Activated CD4-positive, alpha-beta T cell treated with anti-CD3 and anti-CD28 coated beads, Interleukin-2, amount 50 U/mL, for 16 hours (primary cell): Measurements from ENCODE around the gene ZBED1.
"Not testable (repeated sequence)": the region's sequence is repeated elsewhere in the genome, so short reads cannot be mapped to it uniquely, and the experiment has no call there.

ENCODE experiments used
- DNase-seq: peaks from one replicate; pipeline ENCODE4 v3.0.0-alpha.2; 2020

ZBED1 gene

DNA sequence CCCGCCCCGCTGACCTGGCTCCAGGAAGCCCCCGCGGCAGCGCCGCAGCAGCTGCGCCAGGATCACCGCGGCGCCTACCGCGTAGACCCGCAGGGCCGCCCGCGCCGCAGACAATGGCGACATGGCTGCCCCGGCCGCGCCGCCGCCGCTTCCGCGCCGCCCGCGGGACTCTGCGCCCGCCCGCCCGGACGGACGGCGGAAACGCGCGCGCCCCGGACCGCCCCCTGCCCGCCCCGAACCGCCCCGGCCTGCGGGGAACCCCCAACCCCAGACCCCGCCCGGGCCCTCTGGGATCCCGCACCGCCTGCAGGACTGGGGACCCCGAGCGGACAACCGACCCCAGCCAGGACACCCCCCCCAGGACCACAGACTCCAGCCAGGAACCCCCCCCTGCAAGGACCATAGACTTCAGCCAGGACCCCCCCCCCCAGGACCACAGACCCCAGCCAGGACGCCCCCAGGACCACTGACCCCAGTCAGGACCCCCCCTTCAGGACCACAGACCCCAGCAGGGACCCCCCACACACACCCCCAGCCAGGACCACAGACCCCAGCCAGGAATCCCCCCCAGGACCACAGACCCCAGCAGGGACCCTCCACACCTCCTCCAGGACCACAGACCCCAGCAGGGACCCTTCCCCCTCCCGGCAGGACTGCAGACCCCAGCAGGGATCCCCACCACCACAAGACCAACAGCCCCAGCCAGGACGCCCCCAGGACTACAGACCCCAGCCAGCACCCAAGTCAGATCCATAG lies at the start of gene ZBED1, which contains the start of gene DHRSX:
ZBED1 (minus strand) TSS at position 174 of the 756 bp plus-strand sequence. CDS start 10,257 bp downstream, outside the sequence.
DHRSX (minus strand) TSS at position 174 of the 756 bp plus-strand sequence; CDS start at position 123, 51 bp downstream.
- peak; percentile 51 for DNase-seq

DNA sequence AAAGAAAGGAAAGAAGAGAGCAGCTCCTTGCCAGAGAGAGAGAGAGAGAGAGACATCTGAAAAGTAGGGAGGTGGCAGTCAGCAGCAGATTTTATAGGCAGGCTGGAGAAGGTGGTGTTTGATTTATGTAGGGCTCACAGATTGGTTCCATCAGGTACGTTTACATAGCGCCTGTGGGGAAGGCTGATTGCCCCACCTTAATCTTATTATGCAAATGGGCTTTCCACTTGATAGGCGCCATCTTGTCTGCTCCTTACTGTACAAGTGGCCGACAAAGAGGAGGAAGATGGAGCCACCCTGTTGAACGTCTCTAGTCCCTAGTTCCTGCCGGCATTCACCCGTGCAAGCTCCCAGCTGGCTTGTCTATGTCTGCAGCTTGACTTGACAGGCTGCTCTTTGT lies 49.1 kb upstream of the ZBED1 start:
- no peak for DNase-seq

- DNase-seq: no peak
Observed at GRCh38 chrX:2548711-2549423, 48.1 kb upstream of the ZBED1 start.

- DNase-seq: no peak
Observed at GRCh38 chrX:2547736-2548135, 47.0 kb upstream of the ZBED1 start.

GRCh38 chrX:2546496-2546895 lies 45.7 kb upstream of the ZBED1 start:
- DNase-seq: no peak

- DNase-seq: no peak
Observed at GRCh38 chrX:2545144-2545543, 44.4 kb upstream of the ZBED1 start.

DNA sequence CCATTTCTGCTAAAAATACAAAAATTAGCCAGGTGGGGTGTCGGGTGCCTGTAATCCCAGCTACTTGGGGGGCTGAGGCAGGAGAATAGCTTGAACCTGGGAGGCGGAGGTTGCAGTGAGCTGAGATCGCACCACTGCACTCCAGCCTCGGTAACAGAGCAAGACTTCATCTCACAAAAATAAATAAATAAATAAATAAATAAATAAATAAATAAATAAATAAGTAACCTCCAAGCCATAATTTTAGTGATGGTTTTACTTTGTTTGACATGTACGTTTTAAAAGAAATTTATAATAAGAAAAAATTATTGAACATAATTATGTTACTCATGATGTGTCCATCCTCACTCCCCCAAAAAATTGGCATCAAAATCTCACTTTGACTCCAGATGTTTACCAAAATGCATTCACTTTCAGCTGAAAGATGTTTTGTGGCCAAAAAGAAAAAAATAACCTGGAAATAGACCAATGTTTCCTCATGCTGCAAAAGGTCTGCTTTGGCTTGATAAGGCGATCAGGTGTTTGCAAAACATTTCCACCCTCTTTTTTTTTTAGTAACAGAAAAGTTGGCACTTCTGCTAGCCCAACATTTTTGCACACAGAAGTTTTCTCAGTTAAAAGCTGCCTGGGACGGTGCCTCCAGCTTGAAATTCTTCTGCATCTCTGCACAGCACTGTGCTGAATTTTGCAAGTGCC lies 42.2 kb upstream of the ZBED1 start:
- no peak for DNase-seq

- DNase-seq: no peak
Observed at GRCh38 chrX:2541603-2542002, 40.8 kb upstream of the ZBED1 start.

- DNase-seq: no peak
Observed at GRCh38 chrX:2540426-2540947, 39.7 kb upstream of the ZBED1 start.

DNA sequence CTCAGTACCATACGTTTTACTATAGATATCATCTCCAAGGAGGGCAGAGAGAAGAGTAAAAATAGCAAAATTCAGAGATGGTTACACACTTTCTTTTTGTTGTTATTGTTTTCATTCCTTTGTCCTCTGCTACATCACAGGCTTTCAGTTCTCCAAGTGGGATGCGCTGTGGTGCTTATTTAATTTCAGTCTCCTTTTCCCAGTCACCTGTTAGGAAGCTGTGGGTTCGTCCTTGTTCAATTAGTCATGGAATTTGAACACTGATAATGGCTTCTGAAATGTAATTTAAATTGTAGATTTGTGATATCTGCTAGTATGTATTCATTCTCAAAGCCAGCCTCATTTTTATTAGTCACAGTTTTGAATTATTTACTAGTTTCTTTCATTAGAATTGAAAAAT lies 38.8 kb upstream of the ZBED1 start:
- no peak for DNase-seq

GRCh38 chrX:2538031-2538757 lies 37.4 kb upstream of the ZBED1 start:
- DNase-seq: no peak

DNA sequence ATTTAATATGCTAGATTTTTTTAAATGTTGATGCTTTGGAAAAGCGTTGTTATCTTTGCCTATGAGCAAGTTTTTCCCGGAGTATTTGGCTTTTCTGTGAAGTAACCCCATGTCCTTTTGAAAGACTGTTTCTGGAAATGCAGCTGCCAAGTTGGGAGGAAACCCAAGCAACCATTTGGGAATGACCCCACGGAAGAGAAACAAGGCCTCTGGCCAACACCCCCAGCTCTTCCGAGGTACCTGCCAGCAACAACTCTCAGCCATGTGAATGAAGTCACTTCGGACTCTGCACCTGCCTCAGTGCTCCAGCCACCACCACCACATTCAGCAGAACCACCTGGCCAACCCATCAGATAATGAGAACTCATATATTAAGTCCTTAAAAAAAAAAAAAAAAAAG lies 36.2 kb upstream of the ZBED1 start:
- no peak for DNase-seq

- DNase-seq: no peak
Observed at GRCh38 chrX:2536141-2536540, 35.4 kb upstream of the ZBED1 start.

- DNase-seq: not testable (repeated sequence)
Observed at GRCh38 chrX:2534261-2535021, 33.7 kb upstream of the ZBED1 start.

DNA sequence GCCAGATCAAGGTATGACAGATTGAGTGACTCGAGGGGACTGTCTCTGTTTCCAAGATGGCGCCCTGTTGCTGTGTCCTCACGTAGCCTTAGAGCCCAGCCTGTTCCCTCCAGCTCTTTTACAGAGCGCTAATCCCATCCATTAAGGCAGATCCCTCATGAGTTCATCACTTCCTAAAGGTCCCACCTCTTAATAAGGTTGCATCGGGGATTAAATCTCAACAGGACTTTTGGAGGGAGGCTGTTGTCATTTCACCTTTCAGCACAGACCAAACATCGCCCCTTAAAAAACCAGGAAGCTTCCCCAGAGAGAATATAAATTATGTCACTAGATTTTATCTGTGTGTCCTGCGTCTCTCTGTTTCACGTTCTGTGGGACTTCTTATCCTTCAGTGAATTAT lies 32.6 kb upstream of the ZBED1 start:
- DNase-seq: no peak

- no peak for DNase-seq
Observed at GRCh38 chrX:2526390-2526789, 25.6 kb upstream of the ZBED1 start.

GRCh38 chrX:2523911-2524310 lies 23.1 kb upstream of the ZBED1 start:
- no peak for DNase-seq

DNA sequence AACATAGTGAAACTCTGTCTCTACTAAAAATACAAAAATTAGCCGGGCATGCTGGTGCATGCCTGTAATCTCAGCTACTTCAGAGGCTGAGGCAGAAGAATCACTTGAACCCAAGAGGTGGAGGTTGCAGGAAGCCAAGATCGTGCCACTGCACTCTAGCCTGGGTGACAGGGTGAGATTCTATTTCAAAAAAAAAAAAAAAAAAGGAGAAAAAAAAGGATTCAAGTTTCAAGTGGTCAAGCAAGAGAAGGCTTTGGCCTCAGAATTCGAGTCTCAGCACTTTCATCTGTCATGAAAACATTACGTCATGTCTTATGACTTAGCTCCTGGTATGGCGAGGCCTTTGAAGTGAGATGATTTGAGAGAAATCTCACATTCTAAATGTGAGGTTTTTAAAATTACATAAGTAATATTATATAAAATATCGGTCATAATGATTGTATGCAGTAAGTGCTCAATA lies 21.2 kb upstream of the ZBED1 start:
- no peak for DNase-seq

- DNase-seq: no peak
Observed at GRCh38 chrX:2521092-2521926, 20.5 kb upstream of the ZBED1 start.

GRCh38 chrX:2520539-2520938 lies 19.8 kb upstream of the ZBED1 start:
- no peak for DNase-seq

GRCh38 chrX:2519638-2520037 lies 18.9 kb upstream of the ZBED1 start:
- not testable (repeated sequence) for DNase-seq
